Panc1 (cell line): ENCODE data around the gene BCL11B. TPM values are rescaled to one million over a fixed set of nuclear protein-coding genes. Genes with fewer than 3 reads are reported as not detected.

Experiments used
- ATAC-seq: fragments of 200-7000 bp; cut with Tn5 transposase; 2 replicates; pipeline ENCODE4 v1.9.1; 2020; ENCODE audit warnings: mild to moderate bottlenecking, moderate library complexity
- BruUV-seq: library from RNA; stranded (reverse); fragments of 400-500 nt; replicated peaks from 2 replicates; lab custom pipeline; 2021; lab: Mats Ljungman, UMichigan
- CTCF ChIA-PET: fragments of 300-600 bp; sonication (Branson Sonifier 250); formaldehyde crosslinking; loops from one replicate; lab custom pipeline; 2022; ENCODE audit warnings: antibody characterized with exemption; lab: Charles Lee
- POLR2A ChIA-PET: fragments of 300-600 bp; sonication (Branson Sonifier 250); formaldehyde crosslinking; loops from one replicate; lab custom pipeline; 2022; ENCODE audit warnings: antibody characterized with exemption; lab: Charles Lee
- DNase-seq: peaks from one replicate; pipeline ENCODE4 v3.0.0-alpha.2; 2010; ENCODE audit warnings: low read depth, low spot score
- H3K27ac ChIP-seq: 2 replicates; pipeline ENCODE4 v1.5.1; 2011; ENCODE audit warnings: mild to moderate bottlenecking, low read length, inconsistent platforms
- H3K27me3 ChIP-seq: fragments of 200-500 bp; sonication (Bioruptor generic); 2 replicates; pipeline ENCODE4 v1.6.0; 2014; ENCODE audit warnings: low read length, inconsistent platforms; ENCODE audit not compliant: control insufficient read depth, insufficient read depth
- H3K36me3 ChIP-seq: fragments of 200-500 bp; sonication (Bioruptor generic); 2 replicates; pipeline ENCODE4 v1.5.1; 2014; ENCODE audit warnings: inconsistent platforms, mild to moderate bottlenecking, low read length, moderate library complexity; ENCODE audit not compliant: control insufficient read depth, insufficient read depth
- H3K4me1 ChIP-seq: 2 replicates; pipeline ENCODE4 v1.5.1; 2011; ENCODE audit warnings: inconsistent platforms, mild to moderate bottlenecking, low read length, moderate library complexity; ENCODE audit not compliant: control insufficient read depth, insufficient read depth
- H3K4me3 ChIP-seq, 2 experiments: 2 replicates each; pipeline ENCODE4 v1.5.1; 2011 to 2012; ENCODE audit warnings: low read depth in 2 of 2, low read length in 2 of 2, mild to moderate bottlenecking in 2 of 2, inconsistent platforms in 1 of 2, moderate library complexity in 1 of 2
- H3K9me3 ChIP-seq: fragments of 200-500 bp; sonication (Bioruptor generic); 2 replicates; pipeline ENCODE4 v1.5.1; 2014; ENCODE audit warnings: low read depth, mild to moderate bottlenecking, inconsistent platforms, low read length, moderate library complexity; ENCODE audit not compliant: control insufficient read depth, insufficient read depth
- CTCF ChIP-seq: fragments of 450-650 bp; IDR thresholded peaks from 2 replicates; pipeline ENCODE4 v1.5.1; 2017; ENCODE audit warnings: mild to moderate bottlenecking
- POLR2AphosphoS5 ChIP-seq: IDR thresholded peaks from 2 replicates; pipeline ENCODE4 v1.6.1; 2012; ENCODE audit warnings: mild to moderate bottlenecking, low read depth, low read length, moderate library complexity
- REST ChIP-seq, 2 experiments: IDR thresholded peaks; 2 replicates each; pipeline ENCODE4 v1.6.1; 2011 to 2012; ENCODE audit warnings: low read depth in 2 of 2, control low read depth in 1 of 2, low read length in 1 of 2, mild to moderate bottlenecking in 1 of 2, moderate library complexity in 1 of 2; ENCODE audit not compliant: insufficient read depth in 1 of 2
- SIN3A ChIP-seq: IDR thresholded peaks from 2 replicates; pipeline ENCODE4 v1.6.1; 2012; ENCODE audit warnings: low read depth, mild to moderate bottlenecking, low read length, moderate library complexity, borderline replicate concordance; ENCODE audit not compliant: insufficient read depth
- TCF7L2 ChIP-seq: IDR thresholded peaks from 2 replicates; pipeline ENCODE4 v1.6.1; 2011; ENCODE audit warnings: mild to moderate bottlenecking, low read depth, low read length, inconsistent platforms
- in situ Hi-C: cut with HindIII; loops from 2 replicates; pipeline ENCODE4 v1.10.0; 2016; ENCODE audit warnings: low sequenced_read_pairs, low pct_unique_long_range_greater_than_20kb
- intact Hi-C: fragments of 100-400 bp; cut with micrococcal nuclease; formaldehyde crosslinking; loops from one replicate; pipeline ENCODE4 v1.10.0; 2022; ENCODE audit not compliant: unreplicated experiment
- total RNA-seq: library from RNA; stranded (reverse); gene quantifications from one replicate; pipeline ENCODE4 v1.2.1, GENCODE V29; 2021; ENCODE audit not compliant: unreplicated experiment

BCL11B gene
- total RNA-seq, 1 experiment from 2014 or later, result 0.23 TPM

- Histone ChIP-seq H3K4me1 (no peaks in the 10 kb centered on the region), H3K36me3 (no peaks in the 10 kb centered on the region), H3K4me3 (no peak overlapping the region), H3K27me3 (no peaks in the 10 kb centered on the region), H3K27ac (no peak overlapping the region), H3K9me3 (no peaks in the 10 kb centered on the region)
- no TSS peak for BruUV-seq
- CTCF ChIA-PET, result no interaction called here
- no peak for TF ChIP-seq POLR2AphosphoS5
- no peak for TF ChIP-seq SIN3A
- POLR2A ChIA-PET, result no interaction called here
- no peak for ATAC-seq
- DNase-seq, result no peak
- intact Hi-C loops (no loop called here), in situ Hi-C loops (no loop called here)
Measured at GRCh38 chr14:99244941-99245563, 26.9 kb downstream of the BCL11B start.

GRCh38 chr14:99244367-99244901 is 27.6 kb downstream of the BCL11B start:
- ChIA-PET CTCF (no interaction called here), POLR2A (no interaction called here)
- Histone ChIP-seq H3K36me3 (no peaks in the 10 kb centered on the region), H3K9me3 (no peaks in the 10 kb centered on the region), H3K27ac (no peak overlapping the region), H3K4me3 (no peak overlapping the region), H3K27me3 (no peaks in the 10 kb centered on the region), H3K4me1 (no peaks in the 10 kb centered on the region)
- in situ Hi-C loops (no loop called here), intact Hi-C loops (no loop called here)
- no TSS peak for BruUV-seq
- no peak for ATAC-seq
- TF ChIP-seq SIN3A (no peak), CTCF (no peak), POLR2AphosphoS5 (no peak), TCF7L2 (no peak), REST (IDR thresholded peaks at IDR 0.05; ENCODE audit: insufficient read depth in 1 of 2, low read depth in 2 of 2, low read length in 1 of 2) (no peak)
- no peak for DNase-seq
